ENCODE data around the gene CTLA4.

- TF ChIP-seq CTCF (IDR thresholded peaks at IDR 0.05) (no peak), ZFX (IDR thresholded peaks at IDR 0.05; ENCODE audit: borderline replicate concordance) (no peak)
Observed at GRCh38 chr2:203830304-203831055, 37.1 kb upstream of the CTLA4 start.
